ENCODE measurements around the gene NDRG3.

DNA sequence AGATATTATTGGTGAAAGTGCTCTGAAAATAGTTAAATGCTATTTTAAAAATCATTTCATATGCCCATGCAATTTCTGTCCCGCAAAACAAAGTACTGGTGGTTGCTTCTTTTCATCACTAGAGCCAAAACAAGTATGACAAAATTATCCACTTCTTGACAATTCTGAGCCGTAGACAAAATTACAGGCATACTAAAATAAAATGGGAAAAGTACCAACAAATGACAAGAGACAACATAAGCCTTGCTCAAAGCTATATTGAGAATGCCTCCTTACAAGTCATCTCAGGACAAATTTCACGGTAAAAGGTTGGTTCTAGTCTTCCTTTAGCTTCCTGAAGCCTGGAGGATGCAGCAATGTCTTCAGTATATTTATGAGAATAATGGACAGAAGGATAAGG lies 28.9 kb downstream of the NDRG3 start:
- TF ChIP-seq, protein P1, sequence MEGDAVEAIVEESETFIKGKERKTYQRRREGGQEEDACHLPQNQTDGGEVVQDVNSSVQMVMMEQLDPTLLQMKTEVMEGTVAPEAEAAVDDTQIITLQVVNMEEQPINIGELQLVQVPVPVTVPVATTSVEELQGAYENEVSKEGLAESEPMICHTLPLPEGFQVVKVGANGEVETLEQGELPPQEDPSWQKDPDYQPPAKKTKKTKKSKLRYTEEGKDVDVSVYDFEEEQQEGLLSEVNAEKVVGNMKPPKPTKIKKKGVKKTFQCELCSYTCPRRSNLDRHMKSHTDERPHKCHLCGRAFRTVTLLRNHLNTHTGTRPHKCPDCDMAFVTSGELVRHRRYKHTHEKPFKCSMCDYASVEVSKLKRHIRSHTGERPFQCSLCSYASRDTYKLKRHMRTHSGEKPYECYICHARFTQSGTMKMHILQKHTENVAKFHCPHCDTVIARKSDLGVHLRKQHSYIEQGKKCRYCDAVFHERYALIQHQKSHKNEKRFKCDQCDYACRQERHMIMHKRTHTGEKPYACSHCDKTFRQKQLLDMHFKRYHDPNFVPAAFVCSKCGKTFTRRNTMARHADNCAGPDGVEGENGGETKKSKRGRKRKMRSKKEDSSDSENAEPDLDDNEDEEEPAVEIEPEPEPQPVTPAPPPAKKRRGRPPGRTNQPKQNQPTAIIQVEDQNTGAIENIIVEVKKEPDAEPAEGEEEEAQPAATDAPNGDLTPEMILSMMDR (IDR thresholded peaks at IDR 0.05), result no peak
- TF ChIP-seq POLR2A (IDR thresholded peaks at IDR 0.05) (no peak), EP300 (IDR thresholded peaks at IDR 0.05) (no peak)
